Mucosa of gallbladder (tissue), 1 donor: Measurements from ENCODE around the gene IGF1R. TPM values are rescaled to one million over a fixed set of nuclear protein-coding genes. Genes with fewer than 3 reads are reported as not detected.

Experiments
- DNase-seq: peaks from one replicate; pipeline ENCODE4 v3.0.0-alpha.2; 2020; ENCODE audit warnings: low spot score
- total RNA-seq: library from RNA; stranded (reverse); gene quantifications from one replicate; pipeline ENCODE4 v1.2.1, GENCODE V29; 2021
- donor health status: DM: no; HTN: no; CAD: no.

IGF1R gene
- total RNA-seq, 1 donor from 2014 or later, result 46.9 TPM

- DNase-seq, result no peak
Measured at GRCh38 chr15:98671060-98672008, 23.0 kb downstream of the IGF1R start.

GRCh38 chr15:98673133-98673532 is 24.8 kb downstream of the IGF1R start:
- no peak for DNase-seq

GRCh38 chr15:98674336-98674735 is 26.0 kb downstream of the IGF1R start:
- peak; percentile 43 for DNase-seq

GRCh38 chr15:98676586-98677270 is 28.4 kb downstream of the IGF1R start:
- no peak for DNase-seq

- DNase-seq, result no peak
Measured at GRCh38 chr15:98677345-98678059, 29.2 kb downstream of the IGF1R start.

- DNase-seq, result no peak
Measured at GRCh38 chr15:98678484-98678883, 30.1 kb downstream of the IGF1R start.

GRCh38 chr15:98681061-98681460 is 32.7 kb downstream of the IGF1R start:
- DNase-seq, result no peak

- no peak for DNase-seq
Measured at GRCh38 chr15:98682992-98683701, 34.8 kb downstream of the IGF1R start.

- DNase-seq, result no peak
Measured at GRCh38 chr15:98683831-98684230, 35.5 kb downstream of the IGF1R start.

- DNase-seq, result no peak
Measured at GRCh38 chr15:98684436-98684835, 36.1 kb downstream of the IGF1R start.

GRCh38 chr15:98684995-98685525 is 36.7 kb downstream of the IGF1R start:
- DNase-seq, result no peak

- DNase-seq, result no peak
Measured at GRCh38 chr15:98686983-98687382, 38.6 kb downstream of the IGF1R start.

GRCh38 chr15:98689431-98689861 is 41.1 kb downstream of the IGF1R start:
- DNase-seq, result peak; percentile 34

GRCh38 chr15:98690272-98690950 is 42.1 kb downstream of the IGF1R start:
- DNase-seq, result no peak

- no peak for DNase-seq
Measured at GRCh38 chr15:98692213-98692612, 43.9 kb downstream of the IGF1R start.

GRCh38 chr15:98694161-98694560 is 45.8 kb downstream of the IGF1R start:
- DNase-seq, result no peak

- DNase-seq, result no peak
Measured at GRCh38 chr15:98698792-98699191, 50.5 kb downstream of the IGF1R start.

- no peak for DNase-seq
Measured at GRCh38 chr15:98699591-98700424, 51.5 kb downstream of the IGF1R start.

- DNase-seq, result no peak
Measured at GRCh38 chr15:98700519-98700918, 52.2 kb downstream of the IGF1R start.
